Measurements from ENCODE around the gene SDK1.

The SDK1 gene

DNA sequence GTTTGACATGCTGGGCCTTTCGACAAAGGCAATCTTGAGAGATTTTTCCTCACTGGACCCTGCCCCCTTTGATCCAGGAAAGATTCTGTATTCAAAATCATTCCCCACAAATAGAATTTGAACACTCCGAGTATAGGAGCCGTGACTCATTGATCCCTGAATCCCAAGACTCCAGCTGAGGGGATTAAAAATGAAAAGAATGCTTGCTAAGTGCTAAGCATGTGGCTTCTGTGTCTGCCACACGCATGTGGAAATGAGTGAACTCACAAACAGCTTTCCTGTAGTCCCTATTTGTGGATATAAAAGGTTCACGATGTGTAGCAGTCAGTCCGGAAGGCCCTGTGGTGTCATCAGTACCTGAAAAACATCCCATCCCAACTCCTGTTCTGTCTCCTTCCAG is 674.3 kb downstream of the SDK1 start:
- no peak for DNase-seq (ENCODE audit: low spot score)

GRCh38 chr7:3977391-3977790 is 676.3 kb downstream of the SDK1 start:
- DNase-seq (ENCODE audit: low spot score), result no peak

- no peak for DNase-seq (ENCODE audit: low spot score)
Observed at GRCh38 chr7:3978839-3979238, 677.8 kb downstream of the SDK1 start.

DNA sequence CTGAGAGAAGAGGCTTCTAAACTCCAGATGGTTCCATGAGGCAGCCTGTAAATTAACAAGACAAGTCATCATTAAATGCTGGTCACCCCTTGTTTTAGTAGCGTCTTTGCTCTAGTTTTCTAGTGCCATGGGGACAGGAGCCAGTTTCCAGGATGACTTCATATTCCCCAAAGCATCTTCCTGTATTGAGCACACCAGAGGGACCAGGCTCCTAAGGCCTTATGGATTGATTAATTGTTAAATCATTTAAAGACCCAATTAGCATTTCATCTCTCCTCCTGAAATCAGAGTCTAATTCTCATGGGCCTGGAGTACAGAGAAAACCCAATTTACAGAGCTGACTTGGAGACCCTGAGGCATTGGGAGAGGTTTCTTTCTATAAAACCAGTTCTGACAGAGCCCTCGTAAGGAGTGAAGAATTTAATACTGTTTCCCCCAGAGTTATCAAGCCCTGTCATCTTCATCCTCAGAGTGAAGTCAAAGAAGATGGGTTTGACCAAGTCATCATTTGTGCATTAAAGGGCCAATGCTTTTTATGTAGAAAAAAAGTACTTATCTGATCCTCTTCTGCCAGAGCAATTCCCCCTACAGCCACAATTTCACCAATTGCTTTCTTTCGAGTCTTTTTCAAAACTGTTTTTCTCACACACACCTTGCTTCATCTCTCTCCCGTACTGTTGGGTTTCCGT is 678.7 kb downstream of the SDK1 start:
- peak; percentile 36 for DNase-seq (ENCODE audit: low spot score)

DNA sequence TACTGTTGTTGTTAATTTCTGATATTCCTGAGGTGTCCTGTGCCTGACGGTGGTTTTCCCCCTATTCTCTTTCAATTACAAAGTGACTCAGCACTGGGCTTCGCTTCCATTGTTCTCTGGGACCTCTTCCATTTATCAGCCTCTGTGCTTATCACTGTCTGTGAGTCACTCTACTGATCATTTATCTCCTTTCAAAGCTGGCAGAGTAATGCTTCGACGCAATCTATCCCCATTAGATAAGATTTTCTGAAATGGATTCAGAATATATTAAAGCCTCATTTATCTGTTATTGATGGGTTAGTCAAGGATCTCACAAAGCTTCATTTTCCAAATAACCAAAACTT is 679.2 kb downstream of the SDK1 start:
- DNase-seq (ENCODE audit: low spot score), result peak; percentile 35

- DNase-seq (ENCODE audit: low spot score), result no peak
Observed at GRCh38 chr7:3981281-3981680, 680.2 kb downstream of the SDK1 start.

- no peak for DNase-seq (ENCODE audit: low spot score)
Observed at GRCh38 chr7:3984456-3984855, 683.4 kb downstream of the SDK1 start.

- no peak for DNase-seq (ENCODE audit: low spot score)
Observed at GRCh38 chr7:3986927-3987326, 685.9 kb downstream of the SDK1 start.

DNA sequence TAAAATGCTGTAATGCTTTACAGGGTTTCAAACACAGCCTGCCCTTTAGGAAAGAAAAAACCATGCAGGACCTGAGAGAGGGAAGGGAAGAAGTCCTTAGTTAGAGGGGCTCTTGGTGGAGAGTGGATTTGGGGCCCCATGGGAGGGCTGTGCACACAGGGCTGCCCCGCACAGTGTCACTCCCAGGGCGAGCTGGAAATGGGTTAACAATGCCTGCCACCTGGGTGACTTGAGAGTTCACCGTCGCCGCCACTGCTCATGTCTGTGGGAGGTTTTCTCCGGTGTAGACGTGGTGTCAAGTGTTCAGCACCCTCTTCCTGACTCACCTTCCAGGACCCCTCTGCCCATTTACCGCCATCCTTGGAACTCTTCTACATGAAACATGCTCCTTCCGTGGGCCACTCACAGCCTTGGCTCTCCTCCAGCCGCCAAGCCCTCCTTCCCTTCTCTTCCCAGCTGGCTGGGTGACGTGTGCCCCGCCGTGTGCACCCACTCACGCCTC is 686.4 kb downstream of the SDK1 start:
- no peak for DNase-seq (ENCODE audit: low spot score)

DNA sequence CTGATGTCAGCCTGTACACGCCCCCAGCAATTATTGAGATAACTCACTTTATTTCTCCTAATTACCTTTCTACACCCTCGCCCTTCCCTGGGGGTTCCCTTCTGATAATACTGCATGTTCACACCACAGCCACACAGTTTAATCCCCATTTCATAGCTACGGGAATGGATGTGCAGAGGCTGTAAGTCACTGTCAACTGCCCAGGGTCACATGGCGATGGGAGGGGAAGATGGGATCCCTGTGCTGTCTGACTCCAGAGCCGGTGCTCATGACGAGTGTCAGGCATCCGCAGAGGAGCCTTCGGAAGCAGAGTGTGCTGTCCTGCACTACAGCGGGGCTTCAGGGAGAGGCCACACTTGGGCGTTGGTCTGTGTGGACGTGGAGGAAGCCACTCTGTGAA is 688.7 kb downstream of the SDK1 start:
- DNase-seq (ENCODE audit: low spot score), result no peak

- no peak for DNase-seq (ENCODE audit: low spot score)
Observed at GRCh38 chr7:3991731-3992231, 690.7 kb downstream of the SDK1 start.

DNA sequence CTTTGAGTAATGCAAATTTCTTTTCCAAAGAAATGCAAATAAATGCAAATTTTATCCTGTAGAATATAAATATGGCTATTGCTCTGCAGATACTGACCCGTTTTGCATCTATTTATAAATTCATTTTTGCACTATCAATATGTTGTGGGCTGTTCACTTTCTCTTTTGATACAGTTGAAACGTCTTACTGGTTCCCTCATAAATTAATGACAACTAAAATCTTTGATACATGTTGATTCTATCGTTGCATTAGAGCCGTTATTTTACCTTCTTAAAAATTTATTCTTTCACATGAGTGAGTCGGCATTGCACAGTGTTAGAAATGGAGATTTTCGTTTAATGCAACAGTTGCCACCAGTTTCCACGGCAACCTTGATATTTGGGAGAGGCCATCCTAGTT is 691.8 kb downstream of the SDK1 start:
- no peak for DNase-seq (ENCODE audit: low spot score)

GRCh38 chr7:3994764-3995163 is 693.7 kb downstream of the SDK1 start:
- no peak for DNase-seq (ENCODE audit: low spot score)

DNA sequence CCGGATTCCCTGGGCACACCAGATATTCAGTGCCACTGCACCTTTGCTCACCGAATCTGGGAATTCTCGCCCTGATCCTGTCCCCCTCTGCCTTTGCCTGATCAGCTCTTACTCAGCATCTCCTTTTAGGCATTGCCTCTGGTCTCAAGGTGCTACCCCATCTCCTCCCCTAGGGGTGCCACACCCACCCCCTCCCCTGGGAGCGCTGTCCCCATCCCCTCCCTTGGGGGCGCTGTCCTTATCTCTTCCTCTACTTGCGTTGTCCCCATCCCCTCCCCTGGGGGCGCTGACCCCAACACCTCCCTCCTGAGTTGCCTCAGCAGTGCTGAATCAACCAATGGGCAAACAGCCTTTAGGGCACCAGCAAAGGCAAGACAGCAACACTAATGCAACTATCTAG is 694.1 kb downstream of the SDK1 start:
- no peak for DNase-seq (ENCODE audit: low spot score)

DNA sequence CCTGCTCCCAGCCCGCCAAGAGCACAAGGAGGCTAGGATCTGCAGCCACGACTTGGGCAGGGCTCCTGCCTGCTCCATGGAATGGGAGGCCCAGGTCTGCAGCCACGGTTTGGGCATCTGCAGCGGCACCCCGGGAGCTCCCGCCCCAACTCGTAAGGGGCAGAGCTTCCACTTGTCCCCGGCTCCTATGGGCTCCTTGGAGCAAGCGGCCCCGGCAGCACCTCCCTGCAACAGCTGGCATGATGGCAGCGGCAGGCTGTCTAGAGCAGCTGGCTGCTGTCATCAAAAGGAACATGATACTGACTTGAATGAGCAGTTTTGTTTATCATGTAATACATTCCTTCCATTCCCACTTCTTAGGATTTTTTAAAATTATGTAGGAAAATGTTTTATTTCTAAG is 697.0 kb downstream of the SDK1 start:
- DNase-seq (ENCODE audit: low spot score), result no peak

DNA sequence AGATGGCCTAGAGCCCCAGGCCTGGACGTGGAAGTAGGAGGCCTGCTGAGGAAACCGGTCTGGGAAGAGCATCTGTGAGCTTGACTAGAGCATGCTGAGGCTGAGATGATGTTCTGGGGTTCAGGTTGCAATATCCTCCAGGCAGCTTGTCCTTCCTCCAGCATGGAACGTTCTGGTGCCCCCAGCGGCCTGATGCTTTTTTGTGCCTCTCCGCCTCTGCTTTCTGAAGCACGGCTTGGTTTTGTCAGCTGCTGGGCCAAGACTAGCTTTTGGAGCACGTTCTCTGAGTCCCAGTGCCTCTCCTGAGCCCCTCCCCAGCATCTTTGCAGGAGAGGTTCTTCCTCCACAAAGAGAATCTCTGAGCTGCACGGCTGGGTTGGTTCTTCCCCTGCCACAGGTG is 699.1 kb downstream of the SDK1 start:
- DNase-seq (ENCODE audit: low spot score), result no peak

DNA sequence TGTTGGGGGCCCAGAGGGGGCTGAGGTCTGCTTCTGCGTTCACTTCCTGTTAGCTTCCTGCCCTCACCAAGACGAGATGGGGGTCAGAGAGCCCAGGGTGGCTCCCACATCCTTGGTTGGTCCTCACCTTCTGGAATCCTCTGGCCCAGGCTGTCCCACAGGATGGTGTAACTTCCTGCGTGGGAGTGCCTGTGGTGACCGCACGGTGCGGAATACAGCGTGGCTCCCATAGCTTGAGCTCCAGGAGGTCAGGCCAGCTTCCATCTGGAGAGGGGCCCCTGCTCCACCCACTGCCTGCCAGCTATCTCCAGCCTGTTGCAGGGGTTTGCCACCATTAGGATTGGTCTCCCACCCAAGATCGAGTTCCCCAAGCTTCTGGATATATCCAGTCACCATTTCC is 699.9 kb downstream of the SDK1 start:
- DNase-seq (ENCODE audit: low spot score), result no peak

DNA sequence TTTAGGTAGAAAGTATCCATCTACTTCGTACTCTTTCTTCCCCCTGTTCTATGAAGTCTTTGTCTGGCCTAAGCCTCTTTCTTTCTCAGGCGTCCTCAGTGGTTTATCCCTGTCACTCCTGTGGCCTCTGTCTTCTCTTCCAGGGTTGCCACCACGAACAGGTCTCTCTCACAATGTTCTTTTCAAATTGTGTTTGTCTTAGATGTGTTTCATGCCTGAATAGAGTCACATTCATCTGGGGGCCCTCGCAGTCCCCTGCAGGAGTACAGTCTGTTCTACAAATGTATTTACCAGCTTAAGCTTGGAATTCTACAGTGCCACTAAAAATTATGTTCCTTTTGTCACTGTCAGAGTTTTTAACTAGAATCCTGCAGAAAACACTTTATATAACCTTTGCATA is 700.7 kb downstream of the SDK1 start:
- DNase-seq (ENCODE audit: low spot score), result no peak

GRCh38 chr7:4003503-4003902 is 702.5 kb downstream of the SDK1 start:
- no peak for DNase-seq (ENCODE audit: low spot score)

DNA sequence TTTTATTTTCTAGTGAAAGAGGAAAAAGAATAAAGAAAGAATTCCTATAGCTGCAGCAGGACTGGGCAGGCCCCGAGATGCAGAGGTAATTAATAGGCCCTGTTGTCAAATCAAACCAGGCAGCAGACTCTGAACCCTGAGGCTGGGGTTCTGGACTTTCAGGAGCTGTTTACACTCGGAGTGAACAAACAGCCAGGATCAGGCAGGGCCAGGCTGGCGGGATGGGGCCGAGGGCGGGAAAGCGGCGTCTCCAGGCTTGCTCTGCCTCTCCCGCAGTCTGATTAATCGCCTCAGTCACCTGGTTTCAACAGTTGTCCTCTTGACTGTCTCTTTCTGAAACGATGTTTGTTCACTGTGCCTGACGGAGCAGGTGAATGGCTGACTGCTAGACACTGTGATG is 705.6 kb downstream of the SDK1 start:
- DNase-seq (ENCODE audit: low spot score), result peak; percentile 59

- no peak for DNase-seq (ENCODE audit: low spot score)
Observed at GRCh38 chr7:4009211-4010060, 708.4 kb downstream of the SDK1 start.

- no peak for DNase-seq (ENCODE audit: low spot score)
Observed at GRCh38 chr7:4010061-4010605, 709.1 kb downstream of the SDK1 start.
